GM18498 (cell line): ENCODE measurements around the gene KIAA1217.
A peak's percentile ranks its signal among the peaks of the same experiment; 100 is the strongest.

ENCODE experiments used
- ATAC-seq: cut with Tn5 transposase; IDR thresholded peaks from one replicate; pipeline ENCODE4 v1.9.1; 2021; ENCODE audit warnings: mild to moderate bottlenecking, moderate library complexity; ENCODE audit not compliant: unreplicated experiment

The KIAA1217 gene

GRCh38 chr10:24207341-24207740 lies 1.6 kb upstream of the KIAA1217 start:
- no peak for ATAC-seq

- no peak for ATAC-seq
Observed at GRCh38 chr10:24207781-24208611, 942 bp upstream of the KIAA1217 start.

DNA sequence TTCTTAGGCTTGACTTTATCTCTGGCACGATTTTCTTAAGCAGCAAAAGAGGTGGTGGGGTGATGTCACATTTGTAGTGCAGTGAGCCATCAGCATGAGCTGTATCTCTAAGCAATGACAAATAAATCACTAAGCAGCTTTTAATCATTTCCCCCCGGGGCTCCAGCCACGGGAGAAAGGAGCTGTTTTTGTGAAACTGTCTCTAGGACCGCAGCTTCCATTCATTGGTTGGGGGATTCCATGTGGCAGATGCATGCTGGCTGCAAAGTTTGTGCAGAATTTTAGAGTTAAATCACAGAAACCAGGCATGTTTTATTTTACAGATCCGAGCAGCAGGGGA lies 464 bp downstream of the KIAA1217 start:
- peak; percentile 41 for ATAC-seq

- peak; percentile 69 for ATAC-seq
Observed at GRCh38 chr10:24209946-24210491, 1.1 kb downstream of the KIAA1217 start.

DNA sequence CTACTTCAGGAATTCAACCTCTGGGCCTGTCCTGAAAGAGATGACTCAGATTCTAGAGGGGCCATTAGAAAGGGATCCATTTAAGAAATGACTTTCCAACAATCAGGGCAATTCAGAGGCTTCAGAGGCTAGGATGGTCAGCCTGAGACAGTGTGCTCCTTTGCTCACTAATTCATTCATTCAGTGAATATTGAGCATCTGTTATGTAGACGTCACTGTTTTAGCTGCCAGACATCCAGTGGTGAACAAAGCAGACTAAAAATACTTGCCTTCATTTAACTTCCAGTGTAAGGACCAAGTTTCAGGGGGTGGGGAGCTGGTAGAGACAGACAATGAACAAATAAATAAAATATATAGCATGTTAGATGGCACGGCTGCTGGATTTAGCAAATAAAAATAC lies 1.6 kb downstream of the KIAA1217 start:
- ATAC-seq = peak; percentile 0

DNA sequence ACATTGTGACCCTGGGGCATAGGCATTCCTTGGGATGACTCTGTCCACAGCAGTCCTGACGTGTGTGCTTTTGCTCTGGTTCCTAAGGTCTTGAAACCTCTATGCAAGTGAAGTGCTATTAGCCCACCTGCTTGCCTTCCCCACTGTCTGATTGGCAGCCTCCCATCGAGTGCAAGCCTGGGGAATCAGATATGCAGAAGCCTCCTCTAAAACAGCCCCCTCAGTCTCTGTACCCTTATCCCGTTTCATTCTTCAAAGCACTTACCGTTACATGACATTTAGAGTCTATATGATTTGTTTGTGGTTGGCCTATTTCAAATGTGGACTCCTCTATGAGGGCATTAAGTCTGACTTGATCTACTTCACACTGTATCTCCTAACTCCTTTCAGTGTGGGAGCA lies 4.3 kb downstream of the KIAA1217 start:
- no peak for ATAC-seq

- ATAC-seq = no peak
Observed at GRCh38 chr10:24213881-24214280, 4.9 kb downstream of the KIAA1217 start.

GRCh38 chr10:24214762-24215161 lies 5.8 kb downstream of the KIAA1217 start:
- no peak for ATAC-seq

GRCh38 chr10:24215196-24215595 lies 6.3 kb downstream of the KIAA1217 start:
- ATAC-seq = no peak

DNA sequence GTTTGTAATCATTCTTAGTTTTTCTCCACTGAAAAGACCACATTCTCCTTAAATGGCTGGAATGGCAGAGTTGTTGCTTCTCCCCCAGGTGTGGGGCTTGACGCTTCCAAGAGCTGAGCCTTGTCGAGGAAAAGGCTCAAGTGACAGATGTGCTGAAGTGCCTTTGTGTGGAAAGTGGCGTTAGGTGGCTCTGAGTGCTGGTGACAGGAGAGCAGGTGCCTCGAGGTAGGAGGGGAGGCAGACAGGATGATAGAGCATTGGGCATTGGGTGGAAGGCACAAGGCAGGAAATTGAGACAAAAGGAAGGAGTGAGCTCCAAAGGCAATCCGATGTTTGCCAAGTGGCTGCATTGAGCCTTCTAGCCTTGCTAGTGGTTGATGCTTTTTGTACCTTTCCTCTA lies 6.7 kb downstream of the KIAA1217 start:
- ATAC-seq = no peak

- ATAC-seq = no peak
Observed at GRCh38 chr10:24219963-24220362, 11.0 kb downstream of the KIAA1217 start.

DNA sequence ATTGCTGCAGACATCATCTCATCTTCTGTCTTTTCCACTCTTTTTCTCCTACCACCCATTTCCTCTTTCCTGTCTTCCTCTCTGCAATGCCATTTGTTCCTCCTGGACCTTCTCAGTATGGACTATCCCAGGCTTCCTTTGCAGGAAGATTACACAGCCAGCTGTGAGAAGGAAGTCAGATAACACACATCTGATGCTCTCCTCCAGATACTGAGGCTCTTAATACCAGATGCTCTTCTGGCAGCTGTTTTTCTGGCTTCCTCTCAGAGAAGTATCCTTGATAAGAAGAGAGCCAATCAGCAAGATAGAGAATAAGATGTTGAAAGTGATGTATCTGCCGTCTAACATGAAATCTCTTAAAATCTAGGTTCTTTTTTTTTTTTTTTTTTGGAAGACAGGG lies 14.4 kb downstream of the KIAA1217 start:
- ATAC-seq = no peak

GRCh38 chr10:24223953-24224352 lies 15.0 kb downstream of the KIAA1217 start:
- ATAC-seq = no peak

DNA sequence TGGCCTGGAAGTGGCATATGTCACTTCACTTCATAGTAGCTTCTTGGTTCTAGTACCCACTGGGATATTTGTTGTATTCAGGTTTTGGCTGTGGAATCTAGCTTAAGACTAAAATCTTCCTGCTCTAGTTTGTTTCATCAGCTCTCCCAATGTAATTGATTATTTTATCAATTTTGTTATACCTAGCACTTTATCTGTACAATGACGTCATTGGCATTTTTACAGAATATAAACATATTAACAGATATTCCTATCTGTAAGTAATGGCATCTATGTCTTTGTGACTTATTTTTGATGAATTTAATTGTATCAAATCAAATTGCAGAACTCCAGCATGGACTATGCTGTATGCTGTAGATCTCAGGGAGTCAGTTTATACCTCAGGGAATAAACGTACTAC lies 19.7 kb downstream of the KIAA1217 start:
- ATAC-seq = no peak

DNA sequence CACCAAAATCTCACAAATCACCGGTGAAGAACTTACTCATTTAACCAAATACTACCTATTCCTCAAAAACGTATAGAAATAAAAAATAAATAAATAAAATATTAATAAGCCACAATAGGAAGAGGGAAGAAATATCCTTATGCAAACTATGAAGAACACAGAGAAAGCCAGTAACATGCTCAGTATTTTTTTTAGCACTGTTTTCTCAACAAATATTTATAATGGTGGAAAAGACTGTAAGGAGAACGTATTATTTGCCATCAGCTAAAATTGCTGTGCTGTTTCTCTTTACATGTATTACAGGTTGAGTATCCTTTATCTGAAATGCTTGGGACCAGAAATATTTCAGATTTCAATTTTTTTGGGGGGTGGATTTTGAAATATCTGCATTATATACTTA lies 21.0 kb downstream of the KIAA1217 start:
- no peak for ATAC-seq

DNA sequence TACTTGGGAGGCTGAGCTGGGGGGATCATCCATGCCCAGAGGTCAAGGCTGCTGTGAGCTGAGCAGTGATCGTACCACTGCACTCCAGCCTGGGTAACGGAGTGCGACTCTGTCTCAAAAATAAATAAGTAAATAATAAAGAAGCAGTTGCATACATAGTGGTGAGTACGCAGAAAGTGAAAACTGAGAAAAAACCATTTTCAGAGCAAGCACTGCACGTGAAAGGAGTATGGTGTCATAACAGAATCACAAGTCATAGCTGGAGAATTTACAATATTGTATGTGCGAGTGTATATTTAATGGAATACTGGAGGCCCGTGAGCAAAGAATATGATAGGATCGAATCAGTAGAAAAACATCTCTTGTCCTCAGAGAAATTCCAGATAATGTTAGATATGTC lies 22.3 kb downstream of the KIAA1217 start:
- no peak for ATAC-seq

DNA sequence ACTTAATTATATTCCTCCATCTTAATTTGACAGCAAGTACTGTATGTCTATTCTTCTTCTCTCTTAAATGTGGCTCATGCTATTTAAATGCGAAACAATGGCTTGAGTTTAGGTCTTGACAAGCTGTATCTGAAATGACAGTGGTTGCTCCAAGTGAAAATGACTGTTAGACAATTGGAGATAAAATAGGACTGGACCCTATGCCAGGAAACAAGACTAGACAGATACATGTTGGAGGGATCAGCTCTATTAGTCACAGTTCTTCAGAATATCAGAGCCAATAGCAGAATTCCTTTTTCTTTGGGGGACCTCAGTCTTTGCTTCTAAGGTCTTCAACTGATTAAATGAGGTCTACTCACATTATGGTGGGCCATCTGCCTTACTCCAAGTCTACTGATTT lies 25.8 kb downstream of the KIAA1217 start:
- no peak for ATAC-seq

GRCh38 chr10:24235471-24235870 lies 26.5 kb downstream of the KIAA1217 start:
- no peak for ATAC-seq

DNA sequence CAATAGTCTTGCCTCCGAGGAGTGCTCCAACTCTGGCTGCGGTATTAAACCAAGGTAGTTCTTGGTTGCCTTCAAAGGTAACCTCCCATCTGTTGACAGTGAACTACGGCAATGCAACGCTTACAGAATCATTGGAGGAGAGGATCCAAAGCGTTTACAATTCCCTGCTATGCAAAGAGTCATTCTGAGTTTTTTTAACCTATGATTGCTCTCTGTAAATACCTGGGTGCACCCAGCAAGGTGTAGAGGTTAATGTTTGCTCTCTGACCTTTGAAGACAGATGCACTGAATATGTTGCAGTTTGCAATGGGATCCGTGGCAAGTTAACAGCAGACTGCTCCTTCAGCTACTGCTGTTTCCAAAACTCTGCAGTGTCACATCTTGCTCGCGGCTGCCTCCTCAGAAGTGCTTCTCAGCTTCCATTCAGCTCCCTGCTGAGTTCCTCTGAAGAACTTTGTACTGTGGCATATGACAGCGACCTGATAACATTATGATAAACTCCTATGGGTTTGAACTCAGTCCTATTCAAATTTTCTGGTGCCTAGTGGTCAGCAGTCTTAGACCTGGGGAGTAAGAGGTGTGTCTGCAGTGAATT lies 29.0 kb downstream of the KIAA1217 start:
- no peak for ATAC-seq

- no peak for ATAC-seq
Observed at GRCh38 chr10:24238519-24239247, 29.7 kb downstream of the KIAA1217 start.

GRCh38 chr10:24239289-24240040 lies 30.5 kb downstream of the KIAA1217 start:
- ATAC-seq = no peak
